ENCODE results near the gene TTC21B. TPM values are rescaled to one million over a fixed set of nuclear protein-coding genes. Genes with fewer than 3 reads are reported as not detected.

TTC21B gene
- total RNA-seq, 4 donors from 2014 or later: 15.5 to 32.6 (median 17.7) TPM

DNA sequence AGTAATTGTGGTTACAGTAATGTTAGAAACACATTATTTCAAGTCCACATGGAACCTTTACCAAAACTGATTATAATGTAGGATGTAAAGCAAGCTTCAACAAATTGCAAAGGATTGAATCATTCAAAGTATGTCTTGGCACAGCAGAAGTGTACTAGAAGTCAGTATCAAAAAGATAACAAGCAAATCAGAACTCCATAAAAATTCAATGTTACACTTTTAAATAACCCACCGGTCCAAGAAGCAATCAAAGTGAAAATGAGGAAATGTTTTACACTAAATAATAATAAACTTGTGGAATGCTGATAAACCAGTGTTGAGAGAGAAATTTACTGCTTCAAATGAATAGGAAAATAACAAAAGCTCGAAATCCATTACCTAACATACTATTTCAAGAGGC is 47.7 kb downstream of the TTC21B start:
- no peak for ATAC-seq (ENCODE audit: low FRiP score)
- no peak for DNase-seq (ENCODE audit: low spot score)
- TF ChIP-seq, protein P1, sequence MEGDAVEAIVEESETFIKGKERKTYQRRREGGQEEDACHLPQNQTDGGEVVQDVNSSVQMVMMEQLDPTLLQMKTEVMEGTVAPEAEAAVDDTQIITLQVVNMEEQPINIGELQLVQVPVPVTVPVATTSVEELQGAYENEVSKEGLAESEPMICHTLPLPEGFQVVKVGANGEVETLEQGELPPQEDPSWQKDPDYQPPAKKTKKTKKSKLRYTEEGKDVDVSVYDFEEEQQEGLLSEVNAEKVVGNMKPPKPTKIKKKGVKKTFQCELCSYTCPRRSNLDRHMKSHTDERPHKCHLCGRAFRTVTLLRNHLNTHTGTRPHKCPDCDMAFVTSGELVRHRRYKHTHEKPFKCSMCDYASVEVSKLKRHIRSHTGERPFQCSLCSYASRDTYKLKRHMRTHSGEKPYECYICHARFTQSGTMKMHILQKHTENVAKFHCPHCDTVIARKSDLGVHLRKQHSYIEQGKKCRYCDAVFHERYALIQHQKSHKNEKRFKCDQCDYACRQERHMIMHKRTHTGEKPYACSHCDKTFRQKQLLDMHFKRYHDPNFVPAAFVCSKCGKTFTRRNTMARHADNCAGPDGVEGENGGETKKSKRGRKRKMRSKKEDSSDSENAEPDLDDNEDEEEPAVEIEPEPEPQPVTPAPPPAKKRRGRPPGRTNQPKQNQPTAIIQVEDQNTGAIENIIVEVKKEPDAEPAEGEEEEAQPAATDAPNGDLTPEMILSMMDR (IDR thresholded peaks at IDR 0.05): no peak

DNA sequence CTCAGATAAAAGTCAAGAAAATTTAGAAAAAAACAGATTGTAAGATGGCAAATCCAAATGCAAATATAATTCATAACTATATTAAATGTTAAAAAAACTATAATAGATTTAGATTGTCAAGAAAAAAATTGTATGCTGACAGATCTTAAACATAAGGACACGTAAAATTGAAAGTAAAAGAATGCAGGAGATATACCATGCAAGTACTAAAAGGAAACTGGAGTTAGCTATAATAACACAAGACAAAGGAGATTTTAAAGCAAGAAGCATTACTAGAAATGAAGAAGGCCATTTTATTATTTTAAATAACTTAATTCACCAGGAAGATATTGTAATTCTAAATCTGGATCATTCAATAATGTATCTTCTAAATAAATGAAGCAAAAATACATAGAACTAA is 48.3 kb downstream of the TTC21B start:
- ATAC-seq (ENCODE audit: low FRiP score): no peak
- DNase-seq (ENCODE audit: low spot score): no peak
- TF ChIP-seq, protein P1 (IDR thresholded peaks at IDR 0.05): no peak

DNA sequence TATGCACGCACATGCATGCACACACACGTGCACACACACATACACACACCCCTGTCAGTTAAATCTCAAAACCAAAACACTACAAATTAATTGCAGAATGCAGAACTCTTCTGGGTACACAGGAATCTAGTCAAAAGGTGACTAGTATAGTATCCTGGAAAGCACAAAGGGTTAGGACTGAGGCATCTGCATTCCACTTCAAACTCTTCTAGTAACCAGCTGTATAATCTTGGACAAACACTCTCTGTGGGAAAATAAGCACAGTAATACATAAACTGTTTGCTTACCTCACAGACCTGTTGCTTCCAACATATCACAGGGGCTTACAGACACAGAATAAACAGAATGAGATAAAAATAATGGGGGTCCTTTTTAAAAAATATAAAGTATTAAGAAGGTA is 49.1 kb downstream of the TTC21B start:
- ATAC-seq (ENCODE audit: low FRiP score): no peak
- TF ChIP-seq, protein P1 (IDR thresholded peaks at IDR 0.05): no peak
- no peak for DNase-seq (ENCODE audit: low spot score)

DNA sequence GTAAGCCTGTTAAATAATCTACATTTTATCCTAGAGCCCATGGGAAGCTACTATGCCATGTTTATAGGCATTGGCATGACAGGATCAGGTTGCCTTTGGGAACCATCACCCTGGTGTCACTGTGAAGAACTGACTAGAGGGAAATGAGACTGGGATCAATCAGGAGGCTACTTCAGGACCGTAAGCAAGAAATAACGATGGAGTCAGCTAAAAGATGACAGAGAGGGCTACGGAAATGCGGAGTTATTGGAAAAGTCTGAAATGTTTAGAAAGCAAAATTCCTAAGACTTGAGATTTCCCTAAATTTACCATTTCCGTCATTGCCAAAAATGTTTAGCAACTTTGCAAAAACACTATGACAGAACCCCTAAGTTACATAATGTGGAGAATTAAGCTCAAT is 50.2 kb downstream of the TTC21B start:
- no peak for ATAC-seq (ENCODE audit: low FRiP score)

DNA sequence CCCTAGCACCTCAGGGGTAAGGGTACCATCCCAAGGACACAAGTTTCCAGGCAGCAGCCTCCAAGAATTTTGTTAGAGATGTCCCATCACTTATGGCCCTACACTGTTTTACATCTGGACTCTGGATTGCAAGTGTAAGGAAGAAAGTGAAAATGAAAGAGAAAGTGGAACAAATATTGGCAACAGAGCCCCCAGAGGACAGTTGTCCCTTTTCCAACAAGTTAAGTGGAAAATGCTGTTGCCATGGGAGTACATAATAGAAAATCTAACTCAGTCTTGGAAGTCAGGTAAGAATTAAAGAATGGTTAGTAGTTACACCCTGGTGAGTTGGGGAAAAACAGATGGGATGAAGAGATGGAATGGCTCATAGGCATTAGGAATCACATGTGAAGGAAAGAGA is 50.6 kb downstream of the TTC21B start:
- TF ChIP-seq, protein P1 (IDR thresholded peaks at IDR 0.05): no peak
- DNase-seq (ENCODE audit: low spot score) (no peak), ATAC-seq (ENCODE audit: low FRiP score) (peak; percentile 59)

More for the DNA sequence above, 50.2 kb downstream of the TTC21B start:
- TF ChIP-seq, protein P1 (IDR thresholded peaks at IDR 0.05): no peak
- no peak for DNase-seq (ENCODE audit: low spot score)

DNA sequence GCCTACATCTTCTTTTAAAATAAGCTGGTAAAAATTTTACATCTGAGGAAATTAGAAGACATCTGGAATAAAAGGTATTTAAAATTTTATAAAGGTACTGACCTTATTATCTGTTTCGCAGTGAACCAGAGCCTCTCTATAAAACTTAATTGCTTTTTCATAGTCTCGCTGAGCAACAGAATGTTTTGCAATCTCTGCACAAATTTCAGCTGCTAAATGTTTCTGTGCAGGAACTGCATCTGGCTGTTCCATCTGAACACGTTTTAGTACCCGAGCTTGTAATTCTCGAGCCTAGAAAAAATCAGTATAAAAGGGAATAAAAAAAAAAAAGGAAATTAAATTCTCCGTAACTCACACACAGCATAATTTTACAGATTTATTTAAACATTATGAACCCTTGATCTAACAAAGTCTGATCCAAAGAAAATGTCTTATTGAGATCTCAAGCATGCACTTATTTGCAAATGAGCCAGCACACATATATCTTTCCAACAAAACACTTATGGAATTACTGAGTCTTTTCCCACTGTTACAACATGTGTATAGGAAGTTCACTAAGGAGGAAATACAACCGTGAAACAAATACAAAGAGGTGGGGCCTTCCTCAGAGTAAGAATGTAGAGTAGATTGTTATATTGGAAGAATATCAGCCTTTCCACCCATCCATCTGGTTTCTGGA is 51.8 kb downstream of the TTC21B start:
- TF ChIP-seq, protein P1 (IDR thresholded peaks at IDR 0.05): no peak
- DNase-seq (ENCODE audit: low spot score) (no peak), ATAC-seq (ENCODE audit: low FRiP score) (no peak)

DNA sequence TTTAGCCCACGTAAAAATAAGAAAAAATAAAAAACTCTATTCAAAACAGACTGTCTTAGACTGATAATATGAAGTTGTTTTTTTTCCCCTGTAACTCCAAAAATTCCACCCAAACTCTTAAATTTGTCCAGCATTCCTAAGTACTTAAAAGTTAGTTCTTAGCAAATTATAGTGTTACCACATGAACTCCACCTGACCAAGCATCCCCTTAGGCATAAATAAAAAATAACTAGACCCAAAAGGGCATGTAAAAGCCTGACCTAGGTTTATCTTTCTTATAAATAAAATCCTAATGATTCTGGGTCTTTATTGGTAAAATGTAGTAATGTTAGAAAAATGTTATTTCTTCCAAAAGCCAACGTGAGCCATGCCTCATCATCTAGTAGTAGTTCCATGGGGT is 54.3 kb downstream of the TTC21B start:
- DNase-seq (ENCODE audit: low spot score) (no peak), ATAC-seq (ENCODE audit: low FRiP score) (no peak)
- TF ChIP-seq, protein P1 (IDR thresholded peaks at IDR 0.05): no peak
